Medulla oblongata (tissue), 1 donor: Measurements from ENCODE around the gene MIA2.
"Not testable (repeated sequence)": the region's sequence is repeated elsewhere in the genome, so short reads cannot be mapped to it uniquely, and the experiment has no call there.

Source experiments
- DNase-seq: peaks from one replicate; pipeline ENCODE4 v3.0.0-alpha.2; 2015; ENCODE audit errors: extremely low spot score

MIA2 gene

GRCh38 chr14:39266871-39267607 lies 33.3 kb downstream of the MIA2 start:
- DNase-seq, result peak; percentile 83

- peak; percentile 50 for DNase-seq
These were observed 33.9 kb downstream of the MIA2 start for GRCh38 chr14:39267608-39268005.

GRCh38 chr14:39268393-39268792 lies 34.7 kb downstream of the MIA2 start:
- DNase-seq, result peak; percentile 27

- no peak for DNase-seq
These were observed 39.2 kb downstream of the MIA2 start for GRCh38 chr14:39272918-39273317.

GRCh38 chr14:39275395-39275794 lies 41.7 kb downstream of the MIA2 start:
- no peak for DNase-seq

- no peak for DNase-seq
These were observed 42.3 kb downstream of the MIA2 start for GRCh38 chr14:39276005-39276404.

GRCh38 chr14:39276579-39277114 lies 42.9 kb downstream of the MIA2 start:
- DNase-seq, result no peak

- no peak for DNase-seq
These were observed 45.8 kb downstream of the MIA2 start for GRCh38 chr14:39279515-39279914.

- not testable (repeated sequence) for DNase-seq
These were observed 47.0 kb downstream of the MIA2 start for GRCh38 chr14:39280678-39281077.

GRCh38 chr14:39289523-39289922 lies 55.8 kb downstream of the MIA2 start:
- no peak for DNase-seq

GRCh38 chr14:39291701-39292100 lies 58.0 kb downstream of the MIA2 start:
- DNase-seq, result no peak

GRCh38 chr14:39293629-39294028 lies 59.9 kb downstream of the MIA2 start:
- no peak for DNase-seq

GRCh38 chr14:39300389-39300788 lies 66.7 kb downstream of the MIA2 start:
- not testable (repeated sequence) for DNase-seq

GRCh38 chr14:39302124-39302810 lies 68.6 kb downstream of the MIA2 start:
- no peak for DNase-seq

- no peak for DNase-seq
These were observed 69.4 kb downstream of the MIA2 start for GRCh38 chr14:39303115-39303514.

GRCh38 chr14:39307815-39308214 lies 74.1 kb downstream of the MIA2 start:
- DNase-seq, result no peak

GRCh38 chr14:39310051-39310450 lies 76.3 kb downstream of the MIA2 start:
- no peak for DNase-seq

- DNase-seq, result no peak
These were observed 82.2 kb downstream of the MIA2 start for GRCh38 chr14:39315859-39316444.

- no peak for DNase-seq
These were observed 83.3 kb downstream of the MIA2 start for GRCh38 chr14:39316830-39317553.

- DNase-seq, result no peak
These were observed 84.9 kb downstream of the MIA2 start for GRCh38 chr14:39318574-39318973.

- DNase-seq, result no peak
These were observed 85.7 kb downstream of the MIA2 start for GRCh38 chr14:39319381-39319780.

- DNase-seq, result no peak
These were observed 86.6 kb downstream of the MIA2 start for GRCh38 chr14:39320318-39320717.
